HG02973 (cell line): ENCODE data around the gene AGBL1.

Source experiments
- ATAC-seq: cut with Tn5 transposase; IDR thresholded peaks from one replicate; pipeline ENCODE4 v1.9.1; 2021; ENCODE audit warnings: moderate library complexity; ENCODE audit not compliant: unreplicated experiment

The AGBL1 gene

GRCh38 chr15:86905625-86906256, 826.1 kb downstream of the AGBL1 start:
- ATAC-seq = no peak

GRCh38 chr15:86906376-86906775, 826.7 kb downstream of the AGBL1 start:
- no peak for ATAC-seq

GRCh38 chr15:86911022-86911421, 831.4 kb downstream of the AGBL1 start:
- no peak for ATAC-seq

- no peak for ATAC-seq
These were observed 833.0 kb downstream of the AGBL1 start for GRCh38 chr15:86912661-86913060.

GRCh38 chr15:86915811-86916331, 836.2 kb downstream of the AGBL1 start:
- ATAC-seq = no peak

GRCh38 chr15:86916671-86917360, 837.1 kb downstream of the AGBL1 start:
- ATAC-seq = no peak

- no peak for ATAC-seq
These were observed 837.6 kb downstream of the AGBL1 start for GRCh38 chr15:86917361-86917671.

GRCh38 chr15:86919581-86919980, 839.9 kb downstream of the AGBL1 start:
- no peak for ATAC-seq

- no peak for ATAC-seq
These were observed 849.8 kb downstream of the AGBL1 start for GRCh38 chr15:86929461-86929860.

- no peak for ATAC-seq
These were observed 852.8 kb downstream of the AGBL1 start for GRCh38 chr15:86932456-86932855.

- no peak for ATAC-seq
These were observed 856.2 kb downstream of the AGBL1 start for GRCh38 chr15:86935841-86936240.

GRCh38 chr15:86942285-86942684, 862.6 kb downstream of the AGBL1 start:
- ATAC-seq = no peak

- no peak for ATAC-seq
These were observed 869.0 kb downstream of the AGBL1 start for GRCh38 chr15:86948719-86949118.

GRCh38 chr15:86959254-86959653, 879.6 kb downstream of the AGBL1 start:
- ATAC-seq = no peak

- ATAC-seq = no peak
These were observed 882.0 kb downstream of the AGBL1 start for GRCh38 chr15:86961669-86962068.

GRCh38 chr15:86964271-86964670, 884.6 kb downstream of the AGBL1 start:
- no peak for ATAC-seq

GRCh38 chr15:86968244-86968643, 888.6 kb downstream of the AGBL1 start:
- ATAC-seq = no peak

GRCh38 chr15:86969364-86969763, 889.7 kb downstream of the AGBL1 start:
- no peak for ATAC-seq

GRCh38 chr15:86973284-86973844, 893.7 kb downstream of the AGBL1 start:
- ATAC-seq = no peak

- ATAC-seq = no peak
These were observed 908.4 kb downstream of the AGBL1 start for GRCh38 chr15:86988033-86988432.

GRCh38 chr15:87021751-87022150, 942.1 kb downstream of the AGBL1 start:
- ATAC-seq = no peak

GRCh38 chr15:87031540-87032230, 952.0 kb downstream of the AGBL1 start:
- no peak for ATAC-seq
